Colonic mucosa (tissue), 4 donors: ENCODE results near the gene LPCAT2. TPM values are rescaled to one million over a fixed set of nuclear protein-coding genes. Genes with fewer than 3 reads are reported as not detected.

Experiments
- DNase-seq: peaks from one replicate; pipeline ENCODE4 v3.0.0-alpha.2; 2020
- H3K27ac ChIP-seq: fragments of 200-600 bp; one replicate; pipeline ENCODE4 v1.8.0; 2021
- H3K27me3 ChIP-seq: fragments of 200-600 bp; one replicate; pipeline ENCODE4 v1.8.0; 2021
- H3K36me3 ChIP-seq: fragments of 200-600 bp; one replicate; pipeline ENCODE4 v1.8.0; 2021
- H3K4me1 ChIP-seq: fragments of 200-600 bp; one replicate; pipeline ENCODE4 v1.8.0; 2021; ENCODE audit warnings: mild to moderate bottlenecking
- H3K4me3 ChIP-seq: fragments of 200-600 bp; one replicate; pipeline ENCODE4 v1.8.0; 2021
- H3K9ac ChIP-seq, 2 donors: one replicate each; pipeline ENCODE4 v1.7.0; 2013; ENCODE audit warnings: control low read depth in 2 of 2, low read depth in 2 of 2, low read length in 2 of 2
- H3K9me3 ChIP-seq: fragments of 200-600 bp; one replicate; pipeline ENCODE4 v1.8.0; 2021
- intact Hi-C: fragments of 100-400 bp; cut with DNase I; formaldehyde crosslinking; loops from one replicate; pipeline ENCODE4 v1.14.1; 2022
- total RNA-seq, 2 donors: library from RNA; stranded (reverse); fragmentation: NEBNext Ultra II Directional in 1 of 2; extraction: Animal tissue kit (Norgen Biotek cat#: 25700) in 1 of 2; gene quantifications; one replicate each; pipeline ENCODE4 v1.2.1, GENCODE V29; 2021
- TF ChIP-seq, protein P1 (sequence below): fragments of 200-600 bp; IDR thresholded peaks from one replicate; pipeline ENCODE4 v1.8.0; 2022; ENCODE audit warnings: antibody characterized with exemption, mild to moderate bottlenecking
- donor health status: healthy.
- donor health status: DM: no; HTN: no; CAD: no.
- donor health status: DM: no; HTN: no; CAD: no.

LPCAT2 gene
- total RNA-seq, 2 donors from 2014 or later, result 22.6 to 30.5 TPM

DNA sequence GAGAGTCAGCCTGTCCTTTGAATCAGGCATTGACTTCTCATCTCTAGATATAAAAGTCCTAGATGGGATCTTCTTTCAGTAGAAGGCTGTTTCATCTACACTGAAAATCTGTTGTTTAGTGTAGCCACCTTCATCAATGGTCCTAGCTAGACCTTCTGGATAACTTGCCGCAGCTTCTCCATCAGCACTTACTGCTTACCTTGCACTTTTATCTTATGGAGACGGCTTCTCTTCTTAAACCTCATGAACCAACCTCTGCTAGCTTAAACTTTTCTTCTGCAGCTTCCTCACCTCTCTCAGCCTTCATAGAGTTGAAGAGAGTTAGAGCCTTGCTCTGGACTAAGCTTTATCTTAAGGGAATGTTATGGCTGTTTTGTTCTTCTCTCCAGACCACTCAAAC, 35.3 kb upstream of the LPCAT2 start:
- Histone ChIP-seq H3K9me3 (no peaks in the 10 kb centered on the region), H3K9ac (no peak overlapping the region), H3K4me3 (no peak overlapping the region), H3K27me3 (no peaks in the 10 kb centered on the region), H3K36me3 (no peaks in the 10 kb centered on the region), H3K4me1 (no peaks in the 10 kb centered on the region), H3K27ac (no peak overlapping the region)
- intact Hi-C loops, result no loop called here
- TF ChIP-seq, protein P1, sequence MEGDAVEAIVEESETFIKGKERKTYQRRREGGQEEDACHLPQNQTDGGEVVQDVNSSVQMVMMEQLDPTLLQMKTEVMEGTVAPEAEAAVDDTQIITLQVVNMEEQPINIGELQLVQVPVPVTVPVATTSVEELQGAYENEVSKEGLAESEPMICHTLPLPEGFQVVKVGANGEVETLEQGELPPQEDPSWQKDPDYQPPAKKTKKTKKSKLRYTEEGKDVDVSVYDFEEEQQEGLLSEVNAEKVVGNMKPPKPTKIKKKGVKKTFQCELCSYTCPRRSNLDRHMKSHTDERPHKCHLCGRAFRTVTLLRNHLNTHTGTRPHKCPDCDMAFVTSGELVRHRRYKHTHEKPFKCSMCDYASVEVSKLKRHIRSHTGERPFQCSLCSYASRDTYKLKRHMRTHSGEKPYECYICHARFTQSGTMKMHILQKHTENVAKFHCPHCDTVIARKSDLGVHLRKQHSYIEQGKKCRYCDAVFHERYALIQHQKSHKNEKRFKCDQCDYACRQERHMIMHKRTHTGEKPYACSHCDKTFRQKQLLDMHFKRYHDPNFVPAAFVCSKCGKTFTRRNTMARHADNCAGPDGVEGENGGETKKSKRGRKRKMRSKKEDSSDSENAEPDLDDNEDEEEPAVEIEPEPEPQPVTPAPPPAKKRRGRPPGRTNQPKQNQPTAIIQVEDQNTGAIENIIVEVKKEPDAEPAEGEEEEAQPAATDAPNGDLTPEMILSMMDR, result no peak
- no peak for DNase-seq

DNA sequence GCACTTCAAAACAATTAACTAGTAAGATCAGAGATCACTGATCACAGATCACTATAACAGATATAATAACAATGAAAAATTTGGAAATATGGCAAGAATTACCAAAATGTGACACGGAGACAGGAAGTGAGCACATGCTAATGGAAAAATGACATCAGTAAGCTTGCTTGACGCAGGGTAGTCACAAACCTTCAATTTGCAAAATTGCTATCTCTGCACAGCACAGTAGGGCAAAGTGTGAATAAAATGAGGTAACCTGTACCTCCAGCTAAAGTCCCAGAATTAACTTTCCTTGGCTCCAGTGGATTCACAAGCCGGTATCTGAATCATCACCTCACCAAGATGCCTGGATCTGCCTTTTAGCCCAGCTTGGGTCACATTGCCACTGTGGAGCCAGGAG, 34.1 kb upstream of the LPCAT2 start:
- Histone ChIP-seq H3K4me1 (no peaks in the 10 kb centered on the region), H3K27me3 (peaks cover 9% of the 10 kb centered on the region), H3K36me3 (no peaks in the 10 kb centered on the region), H3K27ac (no peak overlapping the region), H3K9me3 (no peaks in the 10 kb centered on the region), H3K4me3 (no peak overlapping the region), H3K9ac (no peak overlapping the region)
- DNase-seq, result no peak
- intact Hi-C loops, result no loop called here
- TF ChIP-seq, protein P1, result no peak

DNA sequence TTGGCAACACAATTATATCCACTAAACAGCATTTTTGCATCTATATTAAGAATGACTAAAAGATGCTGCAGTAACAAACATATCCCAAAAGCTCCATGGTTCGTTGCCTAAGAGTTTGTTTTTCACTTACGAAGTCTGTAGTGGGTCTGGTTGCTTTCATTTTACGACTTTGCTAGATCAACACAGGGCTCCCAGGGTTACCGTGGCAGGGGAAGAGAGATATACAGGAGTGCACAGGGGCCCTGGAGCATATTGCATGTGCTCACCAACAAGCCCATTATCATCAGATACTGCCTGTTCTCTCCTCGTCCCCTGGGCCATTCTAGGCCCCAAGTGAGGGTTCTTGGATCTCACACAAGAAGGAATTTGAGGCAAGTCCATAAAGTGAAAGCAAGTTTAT, 33.0 kb upstream of the LPCAT2 start:
- no peak for DNase-seq
- Histone ChIP-seq H3K36me3 (no peaks in the 10 kb centered on the region), H3K27me3 (peaks cover 11% of the 10 kb centered on the region), H3K9ac (no peak overlapping the region), H3K4me1 (no peaks in the 10 kb centered on the region), H3K27ac (no peak overlapping the region), H3K4me3 (no peak overlapping the region), H3K9me3 (no peaks in the 10 kb centered on the region)
- intact Hi-C loops, result no loop called here
- TF ChIP-seq, protein P1, result no peak

DNA sequence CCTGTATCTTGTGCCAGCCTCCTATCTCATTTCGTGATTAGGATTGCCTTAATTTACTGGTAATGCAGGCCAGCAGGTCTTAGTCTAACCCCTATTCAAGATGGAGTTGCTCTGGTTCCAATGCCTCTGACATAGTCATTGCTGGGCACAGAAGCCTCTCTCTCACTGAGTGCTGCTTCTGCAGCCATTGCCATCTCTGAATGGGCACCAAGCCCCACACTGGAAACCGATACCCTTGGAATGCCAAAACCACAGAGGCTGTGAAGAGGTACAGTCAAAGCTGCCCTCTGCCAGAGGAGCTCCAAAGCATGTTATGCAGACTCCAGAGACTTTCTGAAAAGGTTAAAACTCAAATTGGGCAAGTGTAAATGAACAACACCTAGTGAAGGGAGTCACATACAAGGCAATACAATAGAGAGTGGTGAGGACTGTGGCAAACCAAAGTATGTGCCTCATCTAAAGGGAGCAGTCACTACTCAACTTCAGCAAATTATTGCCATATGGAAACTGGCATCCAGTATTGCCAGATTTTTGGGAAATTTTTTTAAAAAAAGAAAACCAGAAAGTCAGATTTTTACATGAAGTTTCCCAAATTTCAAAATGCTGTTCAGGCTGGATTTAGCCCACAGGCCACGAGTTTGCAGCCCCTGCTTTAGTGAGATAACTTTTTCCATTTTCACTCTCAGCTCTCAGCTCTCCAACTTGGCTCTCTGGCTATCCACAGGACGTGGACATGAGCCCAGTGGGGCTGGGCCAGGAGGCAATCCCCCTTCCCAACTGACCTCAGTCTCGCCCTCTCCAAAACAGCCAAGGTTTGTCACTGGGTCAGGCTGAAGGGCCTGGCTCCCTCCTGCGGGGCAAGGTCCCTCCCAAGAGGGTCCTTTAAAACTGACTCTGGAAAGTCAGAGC, 32.0 kb upstream of the LPCAT2 start:
- no peaks in the 10 kb centered on the region for H3K4me1 ChIP-seq
- TF ChIP-seq, protein P1, result no peak
- H3K9ac ChIP-seq, result no peak overlapping the region
- H3K36me3 ChIP-seq, result no peaks in the 10 kb centered on the region
- H3K4me3 ChIP-seq, result no peak overlapping the region
- no peak for DNase-seq
- H3K27me3 ChIP-seq, result peaks cover 11% of the 10 kb centered on the region
- no peak overlapping the region for H3K27ac ChIP-seq
- H3K9me3 ChIP-seq, result no peaks in the 10 kb centered on the region
- intact Hi-C loops, result no loop called here

DNA sequence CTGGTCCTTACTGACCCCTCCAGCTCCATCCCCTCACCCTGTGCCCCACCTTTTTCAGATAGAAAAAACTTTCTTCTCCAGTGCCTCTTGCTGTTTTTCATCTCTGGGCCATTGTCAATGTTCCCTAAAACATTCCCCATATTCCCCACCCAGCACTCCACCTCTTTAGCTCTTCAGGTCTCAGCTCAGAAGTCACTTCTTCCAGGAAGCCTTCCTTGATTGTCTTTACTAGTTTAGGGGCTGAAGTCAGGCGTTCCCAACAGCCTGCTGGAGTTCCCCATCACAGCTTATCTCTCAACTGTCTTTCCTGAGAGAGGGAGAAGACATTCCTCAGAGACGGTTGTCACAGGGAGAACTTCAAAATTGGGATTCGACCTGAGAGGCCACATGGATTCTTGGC, 31.1 kb upstream of the LPCAT2 start:
- no peak overlapping the region for H3K9ac ChIP-seq
- H3K4me1 ChIP-seq, result no peaks in the 10 kb centered on the region
- H3K36me3 ChIP-seq, result no peaks in the 10 kb centered on the region
- H3K9me3 ChIP-seq, result no peaks in the 10 kb centered on the region
- intact Hi-C loops, result no loop called here
- H3K4me3 ChIP-seq, result no peak overlapping the region
- no peak for DNase-seq
- TF ChIP-seq, protein P1, result no peak
- H3K27ac ChIP-seq, result no peak overlapping the region
- H3K27me3 ChIP-seq, result peaks cover 11% of the 10 kb centered on the region
